Endodermal cell (in vitro differentiated cells): ENCODE results near the gene XIAP. TPM values are rescaled to one million over a fixed set of nuclear protein-coding genes. Genes with fewer than 3 reads are reported as not detected.

Experiments
- DNase-seq: peaks from one replicate; pipeline ENCODE4 v3.0.0-alpha.2; 2017
- H3K27ac ChIP-seq: 2 replicates; pipeline ENCODE4 v1.5.1; 2013; ENCODE audit warnings: mild to moderate bottlenecking, low read depth, low read length, moderate library complexity
- H3K27me3 ChIP-seq: 2 replicates; pipeline ENCODE4 v1.6.1; 2013; ENCODE audit warnings: mild to moderate bottlenecking, low read length, moderate library complexity; ENCODE audit not compliant: insufficient read depth, control insufficient read depth, poor library complexity, severe bottlenecking
- H3K36me3 ChIP-seq: 2 replicates; pipeline ENCODE4 v1.7.0; 2013; ENCODE audit warnings: mild to moderate bottlenecking, low read length, moderate library complexity; ENCODE audit not compliant: control insufficient read depth, insufficient read depth
- H3K4me1 ChIP-seq: one replicate; pipeline ENCODE4 v1.7.0; 2013; ENCODE audit warnings: low read length; ENCODE audit not compliant: control insufficient read depth, insufficient read depth
- H3K4me3 ChIP-seq: 2 replicates; pipeline ENCODE4 v1.5.1; 2013; ENCODE audit warnings: mild to moderate bottlenecking, low read length, moderate library complexity
- H3K9ac ChIP-seq: 2 replicates; pipeline ENCODE4 v1.6.1; 2013; ENCODE audit warnings: mild to moderate bottlenecking, low read length, moderate library complexity; ENCODE audit not compliant: poor library complexity, severe bottlenecking; ENCODE audit errors: extremely low read depth
- H3K9me3 ChIP-seq: 2 replicates; pipeline ENCODE4 v1.6.1; 2013; ENCODE audit warnings: mild to moderate bottlenecking, low read length, moderate library complexity; ENCODE audit not compliant: control insufficient read depth
- H3K27ac Mint-ChIP-seq: 2 replicates; pipeline ENCODE4 v1.8.0; 2020; ENCODE audit warnings: mixed read lengths
- H3K27me3 Mint-ChIP-seq: 2 replicates; pipeline ENCODE4 v1.8.0; 2021; ENCODE audit warnings: mild to moderate bottlenecking, mixed read lengths; ENCODE audit not compliant: insufficient read depth
- H3K36me3 Mint-ChIP-seq: 2 replicates; pipeline ENCODE4 v1.8.0; 2020; ENCODE audit warnings: low read depth, mixed read lengths
- H3K4me1 Mint-ChIP-seq: 2 replicates; pipeline ENCODE4 v1.8.0; 2020; ENCODE audit warnings: mixed read lengths
- H3K4me3 Mint-ChIP-seq: 2 replicates; pipeline ENCODE4 v1.8.0; 2020; ENCODE audit warnings: mild to moderate bottlenecking, moderate library complexity, mixed read lengths
- H3K9me3 Mint-ChIP-seq: 2 replicates; pipeline ENCODE4 v1.8.0; 2020; ENCODE audit warnings: mild to moderate bottlenecking, mixed read lengths
- WGBS, 2 experiments: methylation state at CpG; one replicate each; pipeline versions ENCODE4 v1.1.5 to v1.1.7; 2013; ENCODE audit warnings: missing lambda C conversion rate in 2 of 2, mixed read lengths in 1 of 2; ENCODE audit not compliant: insufficient coverage in 1 of 2, insufficient read length in 1 of 2; 5-methylcytosine and 5-hydroxymethylcytosine counted together
- total RNA-seq, 2 donors: library from RNA; stranded (reverse); fragmentation: NEBNext Ultra II Directional in 1 of 2; extraction: Animal tissue kit (Norgen Biotek cat#: 25700) in 1 of 2; gene quantifications; 2 replicates in 1 of 2; 3 replicates in 1 of 2; pipeline ENCODE4 v1.2.1, GENCODE V29; 2021
- TF ChIP-seq, protein P1 (sequence below): fragments of 200-600 bp; sonication (generic); conservative IDR thresholded peaks from 2 replicates; pipeline ENCODE4 v1.5.0; 2021; ENCODE audit warnings: antibody characterized with exemption, mild to moderate bottlenecking

The XIAP gene
- total RNA-seq, 2 donors from 2014 or later: 59.1 to 59.8 TPM

DNA sequence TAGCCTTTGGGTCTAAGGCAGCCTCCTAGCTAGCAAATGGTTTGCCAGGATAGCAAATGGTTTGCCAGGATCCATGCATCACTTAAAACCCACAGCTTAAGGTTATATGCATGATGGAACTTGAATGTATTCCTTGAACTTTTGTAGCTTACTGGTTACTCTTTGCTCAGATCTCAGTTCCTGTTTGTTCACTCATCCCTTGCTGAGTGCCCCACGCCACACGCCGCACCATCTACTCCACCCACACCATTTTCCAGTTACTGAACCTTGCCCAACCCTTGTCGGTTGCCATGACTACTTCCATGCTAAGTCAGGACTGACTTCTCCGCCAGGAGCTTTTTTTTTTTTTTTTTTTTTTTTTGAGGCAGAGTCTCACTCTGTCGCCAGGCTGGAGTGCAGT is 29.5 kb upstream of the XIAP start:
- H3K27me3 Mint-ChIP-seq: peaks cover 3% of the 10 kb centered on the region
- H3K9me3 Mint-ChIP-seq: peaks cover 30% of the 10 kb centered on the region
- no peak overlapping the region for H3K4me3 Mint-ChIP-seq
- H3K36me3 ChIP-seq: no peaks in the 10 kb centered on the region
- TF ChIP-seq, protein P1, sequence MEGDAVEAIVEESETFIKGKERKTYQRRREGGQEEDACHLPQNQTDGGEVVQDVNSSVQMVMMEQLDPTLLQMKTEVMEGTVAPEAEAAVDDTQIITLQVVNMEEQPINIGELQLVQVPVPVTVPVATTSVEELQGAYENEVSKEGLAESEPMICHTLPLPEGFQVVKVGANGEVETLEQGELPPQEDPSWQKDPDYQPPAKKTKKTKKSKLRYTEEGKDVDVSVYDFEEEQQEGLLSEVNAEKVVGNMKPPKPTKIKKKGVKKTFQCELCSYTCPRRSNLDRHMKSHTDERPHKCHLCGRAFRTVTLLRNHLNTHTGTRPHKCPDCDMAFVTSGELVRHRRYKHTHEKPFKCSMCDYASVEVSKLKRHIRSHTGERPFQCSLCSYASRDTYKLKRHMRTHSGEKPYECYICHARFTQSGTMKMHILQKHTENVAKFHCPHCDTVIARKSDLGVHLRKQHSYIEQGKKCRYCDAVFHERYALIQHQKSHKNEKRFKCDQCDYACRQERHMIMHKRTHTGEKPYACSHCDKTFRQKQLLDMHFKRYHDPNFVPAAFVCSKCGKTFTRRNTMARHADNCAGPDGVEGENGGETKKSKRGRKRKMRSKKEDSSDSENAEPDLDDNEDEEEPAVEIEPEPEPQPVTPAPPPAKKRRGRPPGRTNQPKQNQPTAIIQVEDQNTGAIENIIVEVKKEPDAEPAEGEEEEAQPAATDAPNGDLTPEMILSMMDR: no peak
- no peak overlapping the region for H3K4me3 ChIP-seq
- H3K4me1 ChIP-seq: no peaks in the 10 kb centered on the region
- no peak for DNase-seq
- H3K4me1 Mint-ChIP-seq: peaks cover 8% of the 10 kb centered on the region
- no peaks in the 10 kb centered on the region for H3K36me3 Mint-ChIP-seq
- H3K27ac ChIP-seq: no peak overlapping the region
- H3K9me3 ChIP-seq: no peaks in the 10 kb centered on the region
- H3K27ac Mint-ChIP-seq: no peak overlapping the region
- H3K9ac ChIP-seq: no peak overlapping the region
- no peaks in the 10 kb centered on the region for H3K27me3 ChIP-seq
- 98% methylated on average over 6 of the region's 6 CpGs; no CpG with 5 or more reads in 1 of the 2 experiments for WGBS, 2 experiments

DNA sequence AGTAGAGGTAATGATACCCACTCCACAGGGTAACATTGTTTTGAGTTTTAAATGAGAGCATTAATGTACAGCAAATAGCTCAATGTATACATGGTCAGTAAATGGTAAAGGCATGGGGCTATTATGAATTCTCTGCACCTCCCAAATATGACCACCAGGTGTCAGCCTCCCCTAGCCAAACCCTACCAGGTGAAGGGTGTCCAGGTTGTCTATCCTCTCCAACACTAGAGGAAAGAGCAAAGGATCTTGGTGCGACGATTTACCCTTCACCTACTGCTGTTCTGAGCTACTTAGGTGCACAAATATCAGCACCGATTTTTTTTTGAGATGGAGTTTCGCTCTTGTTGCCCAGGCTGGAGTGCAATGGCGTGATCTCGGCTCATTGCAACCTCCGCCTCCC is 26.5 kb upstream of the XIAP start:
- Mint-ChIP-seq H3K9me3 (peaks cover 22% of the 10 kb centered on the region), H3K27ac (no peak overlapping the region), H3K4me3 (no peak overlapping the region), H3K36me3 (no peaks in the 10 kb centered on the region), H3K27me3 (peaks cover 3% of the 10 kb centered on the region), H3K4me1 (peaks cover 5% of the 10 kb centered on the region)
- Histone ChIP-seq H3K27me3 (no peaks in the 10 kb centered on the region), H3K4me1 (no peaks in the 10 kb centered on the region), H3K9me3 (no peaks in the 10 kb centered on the region), H3K27ac (no peak overlapping the region), H3K9ac (no peak overlapping the region), H3K36me3 (no peaks in the 10 kb centered on the region), H3K4me3 (no peak overlapping the region)
- peak; percentile 84 for DNase-seq
- 60 to 61% methylated on average over 7 of the region's 7 CpGs for WGBS, 2 experiments
- TF ChIP-seq, protein P1: peak; percentile 83

DNA sequence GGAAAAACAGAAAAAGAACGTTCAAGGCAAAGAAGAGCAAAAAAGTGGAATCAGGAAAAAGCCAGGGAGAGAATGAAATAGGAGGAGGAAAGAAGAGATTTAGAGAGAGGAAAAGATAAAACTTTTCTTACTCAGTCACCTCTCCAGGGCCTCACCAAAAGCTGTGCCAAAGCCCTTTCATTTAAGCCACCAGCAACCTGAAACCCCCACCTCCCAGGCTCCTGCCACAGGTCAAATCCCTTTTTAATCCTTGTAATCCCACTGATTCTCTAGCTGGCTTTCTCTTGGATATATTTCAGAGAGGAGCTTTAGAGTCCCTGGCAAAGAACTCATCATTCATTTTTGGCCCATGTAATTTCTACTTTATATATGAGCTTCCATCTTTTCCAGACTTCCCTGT is 25.7 kb upstream of the XIAP start:
- Histone ChIP-seq H3K27me3 (no peaks in the 10 kb centered on the region), H3K36me3 (no peaks in the 10 kb centered on the region), H3K4me3 (no peak overlapping the region), H3K27ac (no peak overlapping the region), H3K9me3 (no peaks in the 10 kb centered on the region), H3K9ac (no peak overlapping the region), H3K4me1 (no peaks in the 10 kb centered on the region)
- Mint-ChIP-seq H3K27ac (no peak overlapping the region), H3K27me3 (peaks cover 3% of the 10 kb centered on the region), H3K4me3 (no peak overlapping the region), H3K4me1 (peaks cover 5% of the 10 kb centered on the region), H3K36me3 (no peaks in the 10 kb centered on the region), H3K9me3 (peaks cover 25% of the 10 kb centered on the region)
- WGBS, 2 experiments: 78 to 100% methylated on average over 1 of the region's 1 CpG
- no peak for DNase-seq
- TF ChIP-seq, protein P1: no peak
